ENCODE results near the gene FBXL16. TPM values are rescaled to one million over a fixed set of nuclear protein-coding genes. Genes with fewer than 3 reads are reported as not detected.
A peak's percentile ranks its signal among the peaks of the same experiment; 100 is the strongest.

The FBXL16 gene
- total and polyA plus RNA-seq, 4 donors = under 0.01 to 0.14 TPM; not detected in 2

- no peaks in the 10 kb centered on the region for H3K27me3 ChIP-seq (ENCODE audit: control insufficient read depth in 4 of 4, insufficient read depth in 4 of 4, low read length in 3 of 4)
- H3K9me3 ChIP-seq (ENCODE audit: control insufficient read depth in 4 of 4, low read length in 3 of 4) = no peaks in the 10 kb centered on the region
- peaks cover 12 to 17% (median 15%) of the 10 kb centered on the region in 4 donors for H3K4me1 ChIP-seq (ENCODE audit: control insufficient read depth in 4 of 4, insufficient read depth in 4 of 4, low read length in 3 of 4)
- H3K9ac ChIP-seq (ENCODE audit: low read depth in 1 of 2, low read length in 2 of 2) = peak overlapping the region; percentile 74 to 88
- H3K27ac ChIP-seq (ENCODE audit: low read depth in 1 of 2, low read length in 2 of 2) = peak overlapping the region; percentile 50 to 56
- TF ChIP-seq FOXA1 (IDR thresholded peaks at IDR 0.05) = no peak
- TF ChIP-seq HNF4G (IDR thresholded peaks at IDR 0.05) = no peak
- TF ChIP-seq CTCF (IDR thresholded peaks at IDR 0.05; ENCODE audit: low read depth, low read length, missing input control) = no peak
- no peak for TF ChIP-seq RXRA (IDR thresholded peaks at IDR 0.05)
- no peak for TF ChIP-seq HNF4A (conservative IDR thresholded peaks at IDR 0.05)
- TF ChIP-seq NR2F2 (IDR thresholded peaks at IDR 0.05) = no peak
- TF ChIP-seq SP1 (IDR thresholded peaks at IDR 0.05) = no peak
- no peak for TF ChIP-seq ATF3 (IDR thresholded peaks at IDR 0.05)
- no peak for TF ChIP-seq JUND (IDR thresholded peaks at IDR 0.05)
- no peak for TF ChIP-seq GABPA (IDR thresholded peaks at IDR 0.05 in 1 of 2, conservative IDR thresholded peaks at IDR 0.05 in 1 of 2)
- no peak for TF ChIP-seq FOXA2 (IDR thresholded peaks at IDR 0.05)
- no peak for TF ChIP-seq YY1 (IDR thresholded peaks at IDR 0.05)
- TF ChIP-seq ZBTB33 (IDR thresholded peaks at IDR 0.05) = no peak
- no peak for TF ChIP-seq RAD21 (IDR thresholded peaks at IDR 0.05)
- TF ChIP-seq EGR1 (IDR thresholded peaks at IDR 0.05; ENCODE audit: low read depth in 2 of 2) = no peak
- TF ChIP-seq MAX (IDR thresholded peaks at IDR 0.05) = no peak
- TF ChIP-seq TAF1 (conservative IDR thresholded peaks at IDR 0.05) = no peak
- TF ChIP-seq REST (IDR thresholded peaks at IDR 0.05) = no peak
- H3K36me3 ChIP-seq (ENCODE audit: control insufficient read depth in 4 of 4, insufficient read depth in 3 of 4, low read depth in 1 of 4, low read length in 3 of 4) = peaks cover 3 to 21% (median 12%) of the 10 kb centered on the region in 4 donors
- peak overlapping the region; percentile 83 to 99 (median 93) for H3K4me3 ChIP-seq (ENCODE audit: low read depth in 1 of 3, low read length in 3 of 3)
- under 1% methylated on average over 22 of the region's 22 CpGs for WGBS
- DNase-seq (ENCODE audit: low spot score) = no peak
Observed at GRCh38 chr16:740459-740763, 34.8 kb upstream of the FBXL16 start.

Data from liver (tissue), 9 donors.